Esophagus muscularis mucosa (tissue), 4 donors: ENCODE results near the gene SUMO2. TPM values are rescaled to one million over a fixed set of nuclear protein-coding genes. Genes with fewer than 3 reads are reported as not detected.
A peak's percentile ranks its signal among the peaks of the same experiment; 100 is the strongest.
"Not testable (repeated sequence)": the region's sequence is repeated elsewhere in the genome, so short reads cannot be mapped to it uniquely, and the experiment has no call there.

Experiments used
- DNase-seq: peaks from one replicate; pipeline ENCODE4 v3.0.0-alpha.2; 2017; ENCODE audit errors: extremely low spot score
- H3K27ac ChIP-seq, 4 donors: fragments of 200-600 bp; sonication (generic); replicated peaks in 1 of 4; 1 replicate in 3 of 4; 2 replicates in 1 of 4; pipeline ENCODE4 v1.5.1; 2016 to 2019; ENCODE audit warnings: mild to moderate bottlenecking in 1 of 4
- H3K27me3 ChIP-seq, 4 donors: fragments of 200-600 bp; sonication (generic); one replicate each; pipeline versions ENCODE4 v1.5.1 to v1.6.0; 2016 to 2019
- H3K36me3 ChIP-seq, 4 donors: fragments of 200-600 bp; sonication (generic); one replicate each; pipeline ENCODE4 v1.5.1; 2016 to 2019
- H3K4me1 ChIP-seq, 4 donors: fragments of 200-600 bp; sonication (generic); one replicate each; pipeline ENCODE4 v1.5.1; 2016 to 2019
- H3K4me3 ChIP-seq, 4 donors: fragments of 200-600 bp; sonication (generic); 1 replicate in 2 of 4; 2 replicates in 2 of 4; pipeline ENCODE4 v1.5.1; 2016 to 2019; ENCODE audit warnings: mild to moderate bottlenecking in 4 of 4, moderate library complexity in 1 of 4
- H3K9me3 ChIP-seq, 4 donors: fragments of 200-600 bp; sonication (generic); 1 replicate in 3 of 4; 2 replicates in 1 of 4; pipeline ENCODE4 v1.5.1; 2016 to 2019
- CTCF ChIP-seq, 3 experiments: fragments of 200-600 bp in 2 of 3; fragments of 450-650 bp in 1 of 3; sonication (generic) in 2 of 3; IDR thresholded peaks; one replicate each; pipeline ENCODE4 v1.5.1; 2017 to 2019; ENCODE audit warnings: antibody characterized with exemption in 3 of 3, mild to moderate bottlenecking in 2 of 3, moderate library complexity in 1 of 3
- EP300 ChIP-seq: sonication (generic); formaldehyde crosslinking; IDR thresholded peaks from one replicate; pipeline ENCODE4 v1.6.1; 2017; ENCODE audit warnings: antibody characterized with exemption
- POLR2A ChIP-seq: fragments of 450-650 bp; IDR thresholded peaks from one replicate; pipeline ENCODE4 v1.6.1; 2017; ENCODE audit warnings: antibody characterized with exemption, moderate library complexity, mild to moderate bottlenecking, low read depth
- POLR2AphosphoS5 ChIP-seq, 2 donors: sonication (generic); formaldehyde crosslinking; IDR thresholded peaks; one replicate each; pipeline ENCODE4 v1.6.1; 2017; ENCODE audit warnings: antibody characterized with exemption in 2 of 2
- WGBS: methylation state at CpG from one replicate; pipeline ENCODE4 v1.1.5; 2018; 5-methylcytosine and 5-hydroxymethylcytosine counted together
- intact Hi-C: fragments of 100-400 bp; cut with DNase I; formaldehyde crosslinking; loops from one replicate; pipeline ENCODE4 v1.15.1; 2023
- total RNA-seq, 4 donors: library from RNA; depleted of rRNA; stranded (reverse); fragments of >200 nt; gene quantifications; one replicate each; pipeline versions ENCODE4 v1.1.0 to v1.2.1, GENCODE V29; 2016

Gene SUMO2
- total RNA-seq, 4 donors from 2014 or later: 64.4 to 101 (median 80.0) TPM

- no peak overlapping the region for H3K27ac ChIP-seq
- DNase-seq: no peak
- H3K4me3 ChIP-seq: no peak overlapping the region
- TF ChIP-seq POLR2A (no peak), EP300 (no peak), CTCF (IDR thresholded peaks at IDR 0.05) (no peak), POLR2AphosphoS5 (IDR thresholded peaks at IDR 0.05) (no peak)
- intact Hi-C loops: loop anchor here (5.0 kb wide), 1 partner anchor 49 kb away; the partner anchor contains the start of gene SUMO2
- no peaks in the 10 kb centered on the region for H3K27me3 ChIP-seq
- peaks cover 10 to 28% (median 21%) of the 10 kb centered on the region in 4 donors for H3K4me1 ChIP-seq
- WGBS: 96% methylated on average over 3 of the region's 3 CpGs
- H3K9me3 ChIP-seq: no peaks in the 10 kb centered on the region
- peaks cover 0 to 29% (median 27%) of the 10 kb centered on the region in 4 donors for H3K36me3 ChIP-seq
Measured at GRCh38 chr17:75133001-75133400, 49.8 kb downstream of the SUMO2 start.

- intact Hi-C loops: loop anchor here (5.0 kb wide), 1 partner anchor 50 kb away; the partner anchor contains the start of gene SUMO2
- not testable (repeated sequence) for DNase-seq, H3K9me3 ChIP-seq, H3K27me3 ChIP-seq
- H3K4me3 ChIP-seq: peak overlapping the region; percentile 70 to 89 (median 85)
- peak overlapping the region; percentile 85 to 94 (median 90) for H3K27ac ChIP-seq
- H3K4me1 ChIP-seq: peaks cover 10 to 28% (median 21%) of the 10 kb centered on the region in 4 donors
- WGBS: 81% methylated on average over 38 of the region's 40 CpGs
- peaks cover 0 to 29% (median 27%) of the 10 kb centered on the region in 4 donors for H3K36me3 ChIP-seq
Measured at GRCh38 chr17:75132018-75133000, 50.5 kb downstream of the SUMO2 start.

- DNase-seq: no peak
- peaks cover 0 to 29% (median 27%) of the 10 kb centered on the region in 4 donors for H3K36me3 ChIP-seq
- TF ChIP-seq POLR2AphosphoS5 (IDR thresholded peaks at IDR 0.05) (peak; percentile 37 to 84), POLR2A (no peak), CTCF (IDR thresholded peaks at IDR 0.05) (peak; percentile 63 to 78 (median 73)), EP300 (no peak)
- peak within 1 kb of the TSS; percentile 85 to 94 (median 90) for H3K27ac ChIP-seq
- H3K27me3 ChIP-seq: no peaks in the 10 kb centered on the region
- intact Hi-C loops: loop anchor here (2.0 to 5.0 kb wide), 2 partner anchors 17 to 51 kb away; partner anchors contain the start of gene SUMO2
- peaks cover 10 to 28% (median 21%) of the 10 kb centered on the region in 4 donors for H3K4me1 ChIP-seq
- WGBS: 5% methylated on average over 12 of the region's 82 CpGs
- H3K9me3 ChIP-seq: no peaks in the 10 kb centered on the region
- H3K4me3 ChIP-seq: peak within 1 kb of the TSS; percentile 70 to 89 (median 85)
Measured at GRCh38 chr17:75131278-75132017, 51.3 kb downstream of the SUMO2 start, which contains the start of gene NT5C. TSS of gene NT5C (minus strand) at chr17:75131742. CDS start at chr17:75131707, 35 bp downstream.

GRCh38 chr17:75130632-75131277, 52.0 kb downstream of the SUMO2 start:
- TF ChIP-seq EP300 (no peak), CTCF (IDR thresholded peaks at IDR 0.05) (peak in 2 of 3 experiments; percentile 44 to 55)
- intact Hi-C loops: loop anchor here (2.0 to 5.0 kb wide), 2 partner anchors 16 to 52 kb away; partner anchors contain the start of gene SUMO2

More at GRCh38 chr17:75130632-75131277, 52.0 kb downstream of the SUMO2 start:
- Histone ChIP-seq H3K27me3 (no peaks in the 10 kb centered on the region), H3K27ac (peak overlapping the region; percentile 85 to 94 (median 90)), H3K36me3 (peaks cover 0 to 27% (median 25%) of the 10 kb centered on the region in 4 donors), H3K4me1 (peaks cover 10 to 28% (median 21%) of the 10 kb centered on the region in 4 donors), H3K9me3 (no peaks in the 10 kb centered on the region), H3K4me3 (peak overlapping the region; percentile 70 to 89 (median 85))
- DNase-seq: no peak
- 15% methylated on average over 15 of the region's 29 CpGs for WGBS
